Dedifferentiated amniotic fluid mesenchymal stem cell (primary cell): Measurements from ENCODE around the gene TNNT1.
A peak's percentile ranks its signal among the peaks of the same experiment; 100 is the strongest.
"Not testable (repeated sequence)": the region's sequence is repeated elsewhere in the genome, so short reads cannot be mapped to it uniquely, and the experiment has no call there.

Experiments used
- DNase-seq: peaks from one replicate; pipeline ENCODE4 v3.0.0-alpha.2; 2016; ENCODE audit errors: extremely low spot score

Gene TNNT1

GRCh38 chr19:55169136-55169535 is 20.1 kb upstream of the TNNT1 start:
- DNase-seq, result no peak

- DNase-seq, result peak; percentile 91
Measured at GRCh38 chr19:55166530-55167268, 17.7 kb upstream of the TNNT1 start, which contains the start of gene DNAAF3. DNAAF3 (minus strand) TSS chr19:55166613; CDS start chr19:55166413, 200 bp downstream.

GRCh38 chr19:55165952-55166529 is 17.0 kb upstream of the TNNT1 start:
- no peak for DNase-seq

GRCh38 chr19:55161571-55162322 is 12.7 kb upstream of the TNNT1 start:
- no peak for DNase-seq

- no peak for DNase-seq
Measured at GRCh38 chr19:55160986-55161365, 12.0 kb upstream of the TNNT1 start.

GRCh38 chr19:55160128-55160985 is 11.4 kb upstream of the TNNT1 start:
- DNase-seq, result peak; percentile 38

- DNase-seq, result no peak
Measured at GRCh38 chr19:55158848-55159749, 10.1 kb upstream of the TNNT1 start.

- DNase-seq, result no peak
Measured at GRCh38 chr19:55158423-55158822, 9.4 kb upstream of the TNNT1 start.

- DNase-seq, result no peak
Measured at GRCh38 chr19:55157064-55157908, 8.3 kb upstream of the TNNT1 start, which contains the start of gene TNNI3. TNNI3 (minus strand) TSS chr19:55157732; CDS start chr19:55157589, 143 bp downstream.

GRCh38 chr19:55156202-55157063 is 7.4 kb upstream of the TNNT1 start:
- no peak for DNase-seq

GRCh38 chr19:55155784-55156183 is 6.8 kb upstream of the TNNT1 start:
- DNase-seq, result not testable (repeated sequence)

GRCh38 chr19:55153652-55154264 is 4.8 kb upstream of the TNNT1 start:
- DNase-seq, result no peak

- no peak for DNase-seq
Measured at GRCh38 chr19:55152017-55152416, 3.0 kb upstream of the TNNT1 start.

- no peak for DNase-seq
Measured at GRCh38 chr19:55147545-55148251, 1.3 kb downstream of the TNNT1 start.

- DNase-seq, result no peak
Measured at GRCh38 chr19:55146705-55147273, 2.2 kb downstream of the TNNT1 start.

GRCh38 chr19:55146078-55146704 is 2.8 kb downstream of the TNNT1 start:
- DNase-seq, result no peak

GRCh38 chr19:55145232-55145631 is 3.8 kb downstream of the TNNT1 start:
- DNase-seq, result no peak
